HL-60 (cell line): Measurements from ENCODE around the gene GPATCH8.
A peak's percentile ranks its signal among the peaks of the same experiment; 100 is the strongest.

Source experiments
- DNase-seq, 2 experiments: peaks; one replicate each; pipeline ENCODE4 v3.0.0-alpha.2; 2010 to 2020; ENCODE audit warnings: low read depth in 1 of 2, low spot score in 1 of 2
- H3K27ac ChIP-seq: fragments of 250-450 bp; sonication (Bioruptor Pico); replicated peaks from 2 replicates; pipeline ENCODE4 v1.5.1; 2020; ENCODE audit warnings: mild to moderate bottlenecking, moderate library complexity
- H3K27me3 ChIP-seq: fragments of 250-450 bp; sonication (Bioruptor Pico); 2 replicates; pipeline ENCODE4 v1.5.1; 2021; ENCODE audit warnings: mild to moderate bottlenecking, moderate library complexity; ENCODE audit not compliant: insufficient read depth, poor library complexity, severe bottlenecking
- H3K4me3 ChIP-seq: replicated peaks from 2 replicates; pipeline ENCODE4 v1.5.1; 2011; ENCODE audit warnings: mild to moderate bottlenecking, control low read depth, low read length; ENCODE audit not compliant: insufficient read depth
- CTCF ChIP-seq: IDR thresholded peaks from one replicate; pipeline ENCODE4 v1.5.1; 2011; ENCODE audit warnings: low read length, control low read depth, inconsistent platforms; ENCODE audit not compliant: insufficient read depth
- GABPA ChIP-seq: IDR thresholded peaks from 2 replicates; pipeline ENCODE4 v1.6.1; 2012; ENCODE audit warnings: low read depth
- POLR2AphosphoS5 ChIP-seq: IDR thresholded peaks from 2 replicates; pipeline ENCODE4 v1.6.1; 2012; ENCODE audit warnings: low read depth
- REST ChIP-seq: IDR thresholded peaks from 2 replicates; pipeline ENCODE4 v1.6.1; 2012; ENCODE audit warnings: low read depth; ENCODE audit not compliant: insufficient replicate concordance
- SPI1 ChIP-seq: IDR thresholded peaks from 2 replicates; pipeline ENCODE4 v1.6.1; 2012; ENCODE audit warnings: low read depth, mild to moderate bottlenecking, borderline replicate concordance

GPATCH8 gene

DNA sequence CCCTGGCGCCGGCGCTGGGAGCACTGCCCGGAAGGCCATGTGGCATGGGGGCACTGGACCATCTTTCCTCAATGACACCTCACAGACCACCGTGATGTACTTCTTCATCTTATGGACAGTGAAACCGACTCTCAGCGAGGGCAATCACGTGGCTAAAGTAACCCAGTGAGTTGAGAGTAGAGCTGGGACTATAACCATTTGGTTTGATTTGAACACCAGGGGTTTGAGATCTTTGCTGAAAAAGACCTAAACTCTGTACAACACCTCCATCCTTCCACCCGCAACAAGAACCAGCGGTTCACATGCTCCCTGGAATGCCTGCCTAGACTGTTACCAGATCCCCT, 117.1 kb downstream of the GPATCH8 start:
- no peaks in the 10 kb centered on the region for H3K27me3 ChIP-seq
- no peak overlapping the region for H3K4me3 ChIP-seq
- TF ChIP-seq CTCF (no peak), REST (no peak), POLR2AphosphoS5 (no peak), GABPA (no peak), SPI1 (no peak)
- DNase-seq = no peak
- no peak overlapping the region for H3K27ac ChIP-seq

DNA sequence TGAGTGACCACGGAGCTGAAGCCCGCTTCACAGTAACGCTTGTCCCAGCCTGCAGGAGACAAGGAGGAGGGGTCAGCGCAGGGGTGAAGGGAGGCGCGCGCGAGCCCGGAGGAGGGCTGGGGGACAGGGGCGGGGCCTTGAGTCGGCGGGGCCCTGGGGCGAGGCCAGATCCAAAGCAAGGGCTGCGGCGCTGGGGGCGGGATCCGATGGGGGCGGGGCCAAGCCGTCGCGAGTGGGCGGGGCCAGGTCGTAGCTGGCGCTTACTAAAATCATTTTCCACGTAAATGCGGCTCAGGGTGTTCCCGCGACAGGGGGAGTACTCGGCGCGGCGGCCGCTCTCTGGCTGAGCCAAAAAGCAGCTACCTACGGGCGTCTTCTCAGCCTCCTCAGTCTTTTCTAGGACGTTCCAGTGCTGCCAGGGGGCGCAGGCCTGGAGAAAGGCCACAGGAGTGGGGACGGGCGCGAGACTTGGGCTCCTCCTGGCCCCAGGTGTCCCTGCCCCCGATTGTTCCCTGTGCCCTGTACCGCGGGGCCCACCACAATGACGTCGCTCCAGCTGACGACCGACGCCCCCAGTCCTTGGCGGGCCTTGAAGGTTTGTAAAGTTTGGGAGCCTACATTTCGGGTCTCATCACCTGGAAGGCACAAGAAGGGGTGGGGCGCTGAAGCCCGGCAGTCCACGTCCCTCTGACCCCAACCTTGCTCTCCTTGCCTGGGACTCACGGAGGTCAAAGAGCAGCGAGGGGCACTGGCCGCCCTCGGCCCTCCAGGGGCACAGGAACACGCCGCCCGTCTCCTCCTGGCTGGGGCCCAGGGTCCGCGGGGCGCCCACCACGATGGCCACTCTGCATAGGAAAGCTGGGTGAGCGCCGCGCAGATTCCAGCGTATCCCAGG, 117.7 kb downstream of the GPATCH8 start:
- Histone ChIP-seq H3K27me3 (no peaks in the 10 kb centered on the region), H3K27ac (no peak overlapping the region), H3K4me3 (peak overlapping the region; percentile 43)
- peak; percentile 58 to 65 for DNase-seq
- no peak for TF ChIP-seq REST
- TF ChIP-seq GABPA = no peak
- no peak for TF ChIP-seq POLR2AphosphoS5
- no peak for TF ChIP-seq CTCF
- TF ChIP-seq SPI1 = no peak

DNA sequence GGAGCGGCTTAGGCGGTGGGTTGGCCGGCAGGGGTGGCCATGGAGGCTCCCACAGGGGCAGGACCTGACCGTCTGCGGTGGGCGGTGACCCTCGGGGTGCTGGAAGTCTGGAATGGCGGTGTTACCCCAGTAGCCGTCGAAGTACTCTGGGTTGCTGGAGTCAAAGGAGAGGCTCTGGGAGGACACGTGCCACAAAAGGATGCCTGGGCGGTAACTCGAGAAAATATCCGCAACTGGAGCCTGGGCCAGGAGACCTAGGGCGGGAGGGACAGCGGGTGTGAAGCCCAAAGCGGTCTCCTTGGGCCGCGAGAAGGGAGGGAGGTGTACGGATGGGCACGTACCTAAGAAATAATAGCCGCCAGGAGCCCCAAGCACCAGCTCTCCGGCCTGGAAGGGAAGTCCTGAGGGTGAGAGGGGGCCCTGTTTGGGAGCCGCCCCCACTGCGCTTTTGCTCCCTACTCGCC, 118.4 kb downstream of the GPATCH8 start:
- Histone ChIP-seq H3K27ac (no peak overlapping the region), H3K4me3 (peak overlapping the region; percentile 43), H3K27me3 (no peaks in the 10 kb centered on the region)
- TF ChIP-seq POLR2AphosphoS5 (no peak), SPI1 (no peak), GABPA (no peak), REST (no peak), CTCF (no peak)
- DNase-seq = no peak
